K562 (cell line): ENCODE measurements around the gene CDK5RAP3.

Experiments used
- PRDM10 ChIP-seq: fragments of 450-650 bp; IDR thresholded peaks from 2 replicates; pipeline ENCODE4 v1.6.1; 2018; ENCODE audit not compliant: partially characterized antibody
- SP1 ChIP-seq: sonication (generic); formaldehyde crosslinking; IDR thresholded peaks from 2 replicates; pipeline ENCODE4 v1.8.1; 2022; ENCODE audit warnings: mild to moderate bottlenecking, missing genetic modification reagents
- SP2 ChIP-seq: IDR thresholded peaks from 2 replicates; pipeline ENCODE4 v1.6.1; 2011; ENCODE audit warnings: mild to moderate bottlenecking, low read depth, low read length, moderate library complexity; ENCODE audit not compliant: poor library complexity, severe bottlenecking; ENCODE audit errors: extremely low read depth
- TF ChIP-seq, protein P1 (sequence below): sonication (generic); formaldehyde crosslinking; IDR thresholded peaks from 2 replicates; pipeline ENCODE4 v1.9.0; 2022; ENCODE audit warnings: mild to moderate bottlenecking, missing genetic modification reagents

GRCh38 chr17:48014595-48015111, 43.7 kb downstream of the CDK5RAP3 start:
- no peak for TF ChIP-seq SP2
- TF ChIP-seq PRDM10 = no peak
- no peak for TF ChIP-seq SP1
- TF ChIP-seq, protein P1, sequence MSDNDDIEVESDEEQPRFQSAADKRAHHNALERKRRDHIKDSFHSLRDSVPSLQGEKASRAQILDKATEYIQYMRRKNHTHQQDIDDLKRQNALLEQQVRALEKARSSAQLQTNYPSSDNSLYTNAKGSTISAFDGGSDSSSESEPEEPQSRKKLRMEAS (CRISPR knock-in tag) = no peak
